ENCODE data around the gene CAPZB.
"Not testable (repeated sequence)": the region's sequence is repeated elsewhere in the genome, so short reads cannot be mapped to it uniquely, and the experiment has no call there.

Gene CAPZB

GRCh38 chr1:19485362-19486187 lies at the start of gene CAPZB:
TSS of gene CAPZB (minus strand) at chr1:19485539. CDS start at chr1:19485438, 101 bp downstream.
- DNase-seq (ENCODE audit: low read depth), result peak; percentile 91

GRCh38 chr1:19534281-19534680 lies 48.9 kb upstream of the CAPZB start:
- no peak for DNase-seq (ENCODE audit: low read depth)

GRCh38 chr1:19533626-19534025 lies 48.3 kb upstream of the CAPZB start:
- no peak for DNase-seq (ENCODE audit: low read depth)

- no peak for DNase-seq (ENCODE audit: low read depth)
These were observed 47.2 kb upstream of the CAPZB start for GRCh38 chr1:19532519-19532918.

GRCh38 chr1:19529664-19530063 lies 44.3 kb upstream of the CAPZB start:
- no peak for DNase-seq (ENCODE audit: low read depth)

GRCh38 chr1:19528438-19528837 lies 43.1 kb upstream of the CAPZB start:
- DNase-seq (ENCODE audit: low read depth), result no peak

GRCh38 chr1:19525607-19526545 lies 40.5 kb upstream of the CAPZB start:
- DNase-seq (ENCODE audit: low read depth), result no peak

GRCh38 chr1:19524791-19525190 lies 39.5 kb upstream of the CAPZB start:
- no peak for DNase-seq (ENCODE audit: low read depth)

- DNase-seq (ENCODE audit: low read depth), result not testable (repeated sequence)
These were observed 37.2 kb upstream of the CAPZB start for GRCh38 chr1:19522570-19522969.

GRCh38 chr1:19521411-19521810 lies 36.1 kb upstream of the CAPZB start:
- no peak for DNase-seq (ENCODE audit: low read depth)

GRCh38 chr1:19517017-19517416 lies 31.7 kb upstream of the CAPZB start:
- no peak for DNase-seq (ENCODE audit: low read depth)

GRCh38 chr1:19515201-19515600 lies 29.9 kb upstream of the CAPZB start:
- no peak for DNase-seq (ENCODE audit: low read depth)

GRCh38 chr1:19514391-19514831 lies 29.1 kb upstream of the CAPZB start:
- no peak for DNase-seq (ENCODE audit: low read depth)

GRCh38 chr1:19512545-19512944 lies 27.2 kb upstream of the CAPZB start:
- no peak for DNase-seq (ENCODE audit: low read depth)

- no peak for DNase-seq (ENCODE audit: low read depth)
These were observed 25.8 kb upstream of the CAPZB start for GRCh38 chr1:19511116-19511515.

- not testable (repeated sequence) for DNase-seq (ENCODE audit: low read depth)
These were observed 24.3 kb upstream of the CAPZB start for GRCh38 chr1:19509647-19510046.

GRCh38 chr1:19507516-19507915 lies 22.2 kb upstream of the CAPZB start:
- DNase-seq (ENCODE audit: low read depth), result no peak

- DNase-seq (ENCODE audit: low read depth), result no peak
These were observed 20.5 kb upstream of the CAPZB start for GRCh38 chr1:19505693-19506457.

- no peak for DNase-seq (ENCODE audit: low read depth)
These were observed 19.7 kb upstream of the CAPZB start for GRCh38 chr1:19504796-19505692.

GRCh38 chr1:19502284-19502683 lies 16.9 kb upstream of the CAPZB start:
- DNase-seq (ENCODE audit: low read depth), result not testable (repeated sequence)

- not testable (repeated sequence) for DNase-seq (ENCODE audit: low read depth)
These were observed 14.5 kb upstream of the CAPZB start for GRCh38 chr1:19499887-19500286.

Measured in T-helper 22 cell (primary cell).